Transverse colon (tissue), 4 donors: ENCODE data around the gene MYADML2. TPM values are rescaled to one million over a fixed set of nuclear protein-coding genes. Genes with fewer than 3 reads are reported as not detected.
A peak's percentile ranks its signal among the peaks of the same experiment; 100 is the strongest.

ENCODE experiments used
- DNase-seq: peaks from one replicate; pipeline ENCODE4 v3.0.0-alpha.2; 2019
- H3K27ac ChIP-seq, 4 donors: fragments of 200-600 bp; sonication (generic); 2 replicates each; pipeline ENCODE4 v1.5.1; 2016 to 2018; ENCODE audit warnings: inconsistent platforms in 4 of 4
- H3K27me3 ChIP-seq: fragments of 200-600 bp; sonication (generic); 2 replicates; pipeline ENCODE4 v1.5.1; 2017; ENCODE audit warnings: inconsistent platforms
- H3K36me3 ChIP-seq, 4 donors: fragments of 200-600 bp; sonication (generic); 2 replicates each; pipeline ENCODE4 v1.5.1; 2017 to 2019; ENCODE audit warnings: inconsistent platforms in 4 of 4
- H3K4me1 ChIP-seq, 4 donors: fragments of 200-600 bp; sonication (generic); 2 replicates each; pipeline ENCODE4 v1.5.1; 2017 to 2020; ENCODE audit warnings: inconsistent platforms in 4 of 4
- H3K4me3 ChIP-seq, 4 donors: fragments of 200-600 bp; sonication (generic); 1 replicate in 1 of 4; 2 replicates in 3 of 4; pipeline versions ENCODE4 v1.5.1 to v1.6.1; 2017 to 2019; ENCODE audit warnings: inconsistent platforms in 4 of 4
- H3K9me3 ChIP-seq, 2 donors: fragments of 200-600 bp; sonication (generic); 2 replicates each; pipeline ENCODE4 v1.5.1; 2017 to 2019; ENCODE audit warnings: inconsistent platforms in 2 of 2
- EP300 ChIP-seq: sonication (generic); formaldehyde crosslinking; IDR thresholded peaks from one replicate; pipeline ENCODE4 v1.6.1; 2017; ENCODE audit warnings: antibody characterized with exemption, low read depth
- POLR2A ChIP-seq: fragments of 450-650 bp; IDR thresholded peaks from one replicate; pipeline ENCODE4 v1.6.1; 2016; ENCODE audit warnings: antibody characterized with exemption, mild to moderate bottlenecking, moderate library complexity
- POLR2AphosphoS5 ChIP-seq, 3 donors: sonication (generic); formaldehyde crosslinking; IDR thresholded peaks; one replicate each; pipeline ENCODE4 v1.6.1; 2016; ENCODE audit warnings: antibody characterized with exemption in 3 of 3
- WGBS, 2 donors: methylation state at CpG; one replicate each; pipeline ENCODE4 v1.1.5; 2018; ENCODE audit warnings: low coverage in 1 of 2; 5-methylcytosine and 5-hydroxymethylcytosine counted together
- in situ Hi-C, 4 donors: fragments of 200-750 bp; cut with MboI; loops; one replicate each; pipeline versions ENCODE4 v1.15.0 to v1.15.1; 2017; ENCODE audit warnings: low sequenced_read_pairs in 3 of 4, low pct_ligation_motif_present in 1 of 4, low pct_unique_long_range_greater_than_20kb in 1 of 4
- intact Hi-C: fragments of 100-400 bp; cut with DNase I; formaldehyde crosslinking; loops from one replicate; pipeline ENCODE4 v1.15.1; 2023; ENCODE audit warnings: low total_unique reads
- total RNA-seq, 4 donors: library from RNA; depleted of rRNA; stranded (reverse); fragments of >200 nt; gene quantifications; one replicate each; pipeline ENCODE4 v1.1.0, GENCODE V29; 2016
- TF ChIP-seq, protein P1 (sequence below), 5 experiments: fragments of 200-600 bp in 3 of 5; fragments of 450-650 bp in 2 of 5; sonication (generic) in 3 of 5; IDR thresholded peaks; 1 replicate in 2 of 5; 2 replicates in 3 of 5; pipeline ENCODE4 v1.5.1; 2016 to 2017; ENCODE audit warnings: antibody characterized with exemption in 5 of 5, inconsistent platforms in 3 of 5, mild to moderate bottlenecking in 2 of 5, moderate library complexity in 1 of 5

MYADML2 gene
- total RNA-seq, 4 donors from 2014 or later = not detected

DNA sequence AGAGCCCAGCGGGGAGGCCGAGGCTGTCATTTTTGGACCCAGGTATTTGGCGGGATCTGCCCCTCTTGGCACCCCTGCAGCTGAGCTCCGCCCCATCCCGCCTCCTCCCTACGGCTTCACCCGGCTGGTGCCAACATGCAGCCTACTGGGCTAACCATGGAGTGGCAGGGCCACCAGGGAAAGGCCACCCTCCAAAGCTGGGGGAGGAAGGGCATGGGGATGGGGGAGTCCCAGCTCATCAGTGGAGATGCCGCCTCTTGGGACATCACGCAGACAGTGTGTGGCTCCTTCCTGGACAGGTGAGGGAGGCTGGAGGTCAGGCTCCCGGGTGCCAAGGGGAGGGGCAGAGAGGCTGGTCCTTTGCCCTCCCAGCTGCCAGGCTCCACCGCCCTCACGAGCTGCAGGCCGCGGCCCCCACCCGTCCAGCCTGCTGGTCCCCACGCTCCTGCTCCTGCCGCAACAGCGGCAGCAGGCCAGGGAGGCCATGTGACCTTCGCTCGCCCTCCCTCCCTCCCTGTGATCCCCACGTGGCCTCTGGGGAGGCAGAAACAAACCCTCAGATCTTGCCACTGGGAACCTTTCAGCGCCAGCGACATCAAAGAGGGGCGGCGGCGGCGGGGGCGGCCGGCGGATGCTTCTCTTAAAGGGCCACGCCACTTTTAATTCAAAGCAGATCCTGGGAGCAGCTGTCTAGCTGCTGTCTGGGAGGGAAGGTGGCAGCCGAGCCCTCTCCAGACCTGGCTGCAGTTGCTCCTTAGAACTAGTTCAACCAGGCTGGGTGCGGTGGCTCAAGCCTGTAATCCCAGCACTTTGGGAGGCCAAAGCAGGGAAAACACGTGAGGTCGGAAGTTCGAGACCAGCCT is 20.7 kb upstream of the MYADML2 start:
- H3K36me3 ChIP-seq = no peaks in the 10 kb centered on the region
- peak overlapping the region in 2 of 4 donors; percentile 5 to 24 for H3K4me3 ChIP-seq
- in situ Hi-C loops = loop anchor here in 1 of 4 donors (25.0 kb wide), 1 partner anchor 195 kb away; no protein-coding TSS in a partner anchor
- 18% methylated on average over 25 of the region's 36 CpGs; no CpG with 5 or more reads in 1 of the 2 donors for WGBS, 2 donors
- intact Hi-C loops = no loop called here
- H3K9me3 ChIP-seq = no peaks in the 10 kb centered on the region
- TF ChIP-seq POLR2AphosphoS5 (IDR thresholded peaks at IDR 0.05) (peak; percentile 29 to 45 (median 30)), EP300 (no peak)
- DNase-seq = peak; percentile 80
- peaks cover 58% of the 10 kb centered on the region for H3K27me3 ChIP-seq
- H3K4me1 ChIP-seq = peaks cover 15 to 26% (median 21%) of the 10 kb centered on the region in 4 donors
- H3K27ac ChIP-seq = peak overlapping the region; percentile 41 to 55 (median 44)

DNA sequence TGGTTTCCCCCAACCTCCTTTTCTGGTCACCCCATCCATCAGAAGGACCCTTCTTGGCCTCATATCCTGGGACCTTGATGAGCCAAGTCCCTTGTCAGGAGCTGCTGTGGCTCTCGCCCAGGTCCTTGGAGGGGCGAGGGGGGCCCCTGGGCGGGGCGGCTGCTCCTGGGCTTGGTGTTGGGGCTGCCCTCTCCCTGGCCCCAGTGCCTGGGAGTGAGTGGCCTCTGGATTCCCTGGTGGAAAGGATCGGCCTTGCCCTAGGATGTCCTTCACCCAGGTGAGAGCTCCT is 20.2 kb upstream of the MYADML2 start:
- in situ Hi-C loops (loop anchor here in 1 of 4 donors (25.0 kb wide), 1 partner anchor 195 kb away; no protein-coding TSS in a partner anchor), intact Hi-C loops (no loop called here)
- Histone ChIP-seq H3K27ac (peak overlapping the region; percentile 41 to 55 (median 44)), H3K4me3 (no peak overlapping the region), H3K27me3 (peaks cover 64% of the 10 kb centered on the region), H3K4me1 (peaks cover 15 to 26% (median 21%) of the 10 kb centered on the region in 4 donors), H3K9me3 (no peaks in the 10 kb centered on the region), H3K36me3 (no peaks in the 10 kb centered on the region)
- no peak for TF ChIP-seq EP300
- TF ChIP-seq, protein P1, sequence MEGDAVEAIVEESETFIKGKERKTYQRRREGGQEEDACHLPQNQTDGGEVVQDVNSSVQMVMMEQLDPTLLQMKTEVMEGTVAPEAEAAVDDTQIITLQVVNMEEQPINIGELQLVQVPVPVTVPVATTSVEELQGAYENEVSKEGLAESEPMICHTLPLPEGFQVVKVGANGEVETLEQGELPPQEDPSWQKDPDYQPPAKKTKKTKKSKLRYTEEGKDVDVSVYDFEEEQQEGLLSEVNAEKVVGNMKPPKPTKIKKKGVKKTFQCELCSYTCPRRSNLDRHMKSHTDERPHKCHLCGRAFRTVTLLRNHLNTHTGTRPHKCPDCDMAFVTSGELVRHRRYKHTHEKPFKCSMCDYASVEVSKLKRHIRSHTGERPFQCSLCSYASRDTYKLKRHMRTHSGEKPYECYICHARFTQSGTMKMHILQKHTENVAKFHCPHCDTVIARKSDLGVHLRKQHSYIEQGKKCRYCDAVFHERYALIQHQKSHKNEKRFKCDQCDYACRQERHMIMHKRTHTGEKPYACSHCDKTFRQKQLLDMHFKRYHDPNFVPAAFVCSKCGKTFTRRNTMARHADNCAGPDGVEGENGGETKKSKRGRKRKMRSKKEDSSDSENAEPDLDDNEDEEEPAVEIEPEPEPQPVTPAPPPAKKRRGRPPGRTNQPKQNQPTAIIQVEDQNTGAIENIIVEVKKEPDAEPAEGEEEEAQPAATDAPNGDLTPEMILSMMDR (IDR thresholded peaks at IDR 0.05) = no peak
- no peak for DNase-seq
- whole genome bisulfite sequencing, 2 donors = 18% methylated on average over 2 of the region's 5 CpGs; no CpG with 5 or more reads in 1 of the 2 donors

- peak; percentile 70 for DNase-seq
- in situ Hi-C loops (loop anchor here in 1 of 4 donors (25.0 kb wide), 1 partner anchor 196 kb away; no protein-coding TSS in a partner anchor), intact Hi-C loops (no loop called here)
- Histone ChIP-seq H3K4me3 (no peak overlapping the region), H3K9me3 (no peaks in the 10 kb centered on the region), H3K4me1 (peaks cover 15 to 30% (median 23%) of the 10 kb centered on the region in 4 donors), H3K27ac (peak overlapping the region; percentile 41 to 55 (median 44)), H3K27me3 (peaks cover 70% of the 10 kb centered on the region), H3K36me3 (no peaks in the 10 kb centered on the region)
- 42% methylated on average over 33 of the region's 41 CpGs; no CpG with 5 or more reads in 1 of the 2 donors for WGBS, 2 donors
- TF ChIP-seq, protein P1 (IDR thresholded peaks at IDR 0.05) = no peak
- peak; percentile 94 to 98 (median 95) for TF ChIP-seq POLR2AphosphoS5 (IDR thresholded peaks at IDR 0.05)
Observed at GRCh38 chr17:81966343-81967243, 19.6 kb upstream of the MYADML2 start.

DNA sequence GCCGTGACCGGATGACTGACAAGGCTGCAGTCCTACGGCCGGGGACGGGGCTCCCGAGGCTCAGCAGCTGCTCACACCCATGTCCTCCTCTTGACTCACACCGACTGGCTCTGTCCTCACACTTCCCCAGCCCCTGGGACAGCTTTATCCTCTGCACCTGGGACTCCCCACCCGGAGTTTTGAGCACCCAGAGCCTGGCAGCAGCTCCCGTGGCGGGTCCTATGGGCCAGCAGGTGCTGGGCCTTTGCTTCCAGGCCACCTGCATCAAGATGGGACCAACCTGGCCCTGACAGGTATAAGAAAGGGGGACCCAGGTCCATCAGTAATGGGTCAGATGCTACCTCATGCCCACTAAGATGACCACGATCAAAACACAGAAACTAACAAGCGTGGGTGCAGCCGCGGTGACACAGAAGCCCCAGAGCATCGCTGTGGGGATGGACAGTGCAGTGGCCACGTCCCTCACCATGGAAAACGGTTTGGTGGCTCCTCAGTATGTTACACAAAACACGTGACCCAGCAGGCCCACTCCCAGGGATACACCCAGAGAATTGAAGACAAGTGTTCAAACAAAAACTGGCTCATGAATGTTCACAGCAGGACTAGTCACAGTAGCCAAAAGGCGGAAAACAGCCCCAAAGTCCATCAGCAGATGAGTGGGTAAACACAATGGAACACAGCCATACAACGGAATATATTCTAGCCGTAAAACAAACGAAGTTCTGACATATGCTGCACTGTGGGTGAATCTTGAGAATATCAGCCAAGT is 17.2 kb upstream of the MYADML2 start:
- in situ Hi-C loops = loop anchor here in 1 of 4 donors (25.0 kb wide), 1 partner anchor 198 kb away; no protein-coding TSS in a partner anchor

More for the DNA sequence above, 17.2 kb upstream of the MYADML2 start:
- WGBS, 2 donors = 47 to 65% methylated on average over 14 to 22 of the region's 22 CpGs
- no peak overlapping the region for H3K4me3 ChIP-seq
- H3K4me1 ChIP-seq = peaks cover 21 to 45% (median 37%) of the 10 kb centered on the region in 4 donors
- H3K27me3 ChIP-seq = peaks cover 89% of the 10 kb centered on the region
- TF ChIP-seq POLR2A = no peak
- TF ChIP-seq, protein P1 (IDR thresholded peaks at IDR 0.05) = no peak
- no peak for TF ChIP-seq POLR2AphosphoS5 (IDR thresholded peaks at IDR 0.05)
- no peak for TF ChIP-seq EP300
- H3K36me3 ChIP-seq = no peaks in the 10 kb centered on the region
- DNase-seq = no peak
- H3K9me3 ChIP-seq = no peaks in the 10 kb centered on the region
- no peak overlapping the region for H3K27ac ChIP-seq
- intact Hi-C loops = no loop called here
